ENCODE data around the gene KCNQ5.
A peak's percentile ranks its signal among the peaks of the same experiment; 100 is the strongest.

The KCNQ5 gene

GRCh38 chr6:73156793-73157767, 535.2 kb downstream of the KCNQ5 start:
- no peak overlapping the region for H2AK5ac ChIP-seq (ENCODE audit: low read depth, low read length)
- no peak overlapping the region for H2BK12ac ChIP-seq (ENCODE audit: low read length)
- H3K4me2 ChIP-seq (ENCODE audit: insufficient read depth, low read length, poor library complexity, severe bottlenecking): no peak overlapping the region
- peak overlapping the region; percentile 96 for H4K8ac ChIP-seq (ENCODE audit: low read depth, low read length)
- no CpG with 5 or more reads among the region's 41 CpGs for WGBS, 2 donors (ENCODE audit: extremely low coverage in 2 of 2, insufficient read length in 2 of 2, insufficient replicate concordance in 1 of 2)
- H3K36me3 ChIP-seq (replicated peaks in 1 of 2; ENCODE audit: control insufficient read depth in 2 of 2, insufficient read depth in 2 of 2, low read length in 2 of 2): no peaks in the 10 kb centered on the region
- no peaks in the 10 kb centered on the region for H3K27me3 ChIP-seq (ENCODE audit: control insufficient read depth in 3 of 3, insufficient read depth in 3 of 3, low read depth in 1 of 3, low read length in 3 of 3)
- peaks cover 2% of the 10 kb centered on the region for H3K79me1 ChIP-seq (ENCODE audit: low read depth, low read length)
- H3K18ac ChIP-seq (ENCODE audit: low read length): no peak overlapping the region
- H3K9ac ChIP-seq (ENCODE audit: low read depth, low read length, poor library complexity): peak overlapping the region; percentile 21
- H3K23ac ChIP-seq (ENCODE audit: low read depth, low read length, poor library complexity): no peak overlapping the region
- no peaks in the 10 kb centered on the region for H3K9me3 ChIP-seq (replicated peaks in 1 of 2; ENCODE audit: control insufficient read depth in 2 of 2, insufficient read depth in 1 of 2, low read depth in 1 of 2, low read length in 2 of 2)
- no peak overlapping the region for H2BK15ac ChIP-seq (ENCODE audit: low read length)
- no peak overlapping the region for H2BK120ac ChIP-seq (ENCODE audit: low read depth, low read length)
- peak overlapping the region; percentile 59 for H2AFZ ChIP-seq (ENCODE audit: low read length)
- no peak overlapping the region for H3K27ac ChIP-seq (replicated peaks; ENCODE audit: low read length)
- no peak overlapping the region for H3K4me3 ChIP-seq (ENCODE audit: low read length in 2 of 2)
- no peak overlapping the region for H2BK5ac ChIP-seq (ENCODE audit: low read length)
- no peak overlapping the region for H4K91ac ChIP-seq (ENCODE audit: low read depth, low read length, poor library complexity)
- H3K4me1 ChIP-seq (ENCODE audit: control insufficient read depth in 2 of 2, insufficient read depth in 1 of 2, low read depth in 1 of 2, low read length in 2 of 2): no peaks in the 10 kb centered on the region
- DNase-seq (ENCODE audit: low spot score): no peak
- H3K14ac ChIP-seq (ENCODE audit: low read length): no peak overlapping the region
- H3K4ac ChIP-seq (ENCODE audit: low read length): peak overlapping the region; percentile 37

DNA sequence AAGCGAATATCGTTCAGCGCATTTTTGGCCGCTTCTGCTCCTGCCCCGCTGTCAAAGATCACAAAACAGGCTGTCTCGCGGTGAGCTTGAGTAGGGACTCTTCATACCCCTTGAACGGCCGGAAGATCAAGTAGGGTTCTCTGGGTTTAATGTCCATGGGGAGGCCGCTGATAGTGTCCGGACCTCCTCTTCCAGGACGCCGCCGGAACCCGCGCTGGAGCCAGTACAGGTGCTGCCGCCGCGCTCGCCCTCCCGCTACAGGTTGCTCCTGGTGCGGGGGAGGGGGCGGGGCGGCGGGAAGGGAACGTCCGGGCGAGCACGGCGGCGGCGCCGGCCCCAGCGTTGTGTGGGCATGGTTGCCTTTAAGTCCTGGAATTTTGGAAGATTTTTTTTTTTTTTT, 536.0 kb downstream of the KCNQ5 start:
- no peak for DNase-seq (ENCODE audit: low spot score)
- Histone ChIP-seq H3K4me1 (ENCODE audit: control insufficient read depth in 2 of 2, insufficient read depth in 1 of 2, low read depth in 1 of 2, low read length in 2 of 2) (no peaks in the 10 kb centered on the region), H3K27ac (replicated peaks; ENCODE audit: low read length) (no peak overlapping the region), H3K9me3 (replicated peaks in 1 of 2; ENCODE audit: control insufficient read depth in 2 of 2, insufficient read depth in 1 of 2, low read depth in 1 of 2, low read length in 2 of 2) (no peaks in the 10 kb centered on the region), H3K23ac (ENCODE audit: low read depth, low read length, poor library complexity) (no peak overlapping the region), H3K9ac (ENCODE audit: low read depth, low read length, poor library complexity) (no peak overlapping the region), H3K4ac (ENCODE audit: low read length) (no peak overlapping the region), H4K91ac (ENCODE audit: low read depth, low read length, poor library complexity) (no peak overlapping the region), H3K18ac (ENCODE audit: low read length) (no peak overlapping the region), H3K4me2 (ENCODE audit: insufficient read depth, low read length, poor library complexity, severe bottlenecking) (no peak overlapping the region), H3K27me3 (ENCODE audit: control insufficient read depth in 3 of 3, insufficient read depth in 3 of 3, low read depth in 1 of 3, low read length in 3 of 3) (no peaks in the 10 kb centered on the region), H3K4me3 (ENCODE audit: low read length in 2 of 2) (no peak overlapping the region), H2AFZ (ENCODE audit: low read length) (no peak overlapping the region), H2BK120ac (ENCODE audit: low read depth, low read length) (no peak overlapping the region), H2AK5ac (ENCODE audit: low read depth, low read length) (no peak overlapping the region), H3K36me3 (replicated peaks in 1 of 2; ENCODE audit: control insufficient read depth in 2 of 2, insufficient read depth in 2 of 2, low read length in 2 of 2) (no peaks in the 10 kb centered on the region), H3K79me1 (ENCODE audit: low read depth, low read length) (peaks cover 2% of the 10 kb centered on the region), H4K8ac (ENCODE audit: low read depth, low read length) (no peak overlapping the region), H3K14ac (ENCODE audit: low read length) (no peak overlapping the region), H2BK15ac (ENCODE audit: low read length) (no peak overlapping the region), H2BK5ac (ENCODE audit: low read length) (no peak overlapping the region), H2BK12ac (ENCODE audit: low read length) (no peak overlapping the region)
- WGBS, 2 donors (ENCODE audit: extremely low coverage in 2 of 2, insufficient read length in 2 of 2, insufficient replicate concordance in 1 of 2): no CpG with 5 or more reads among the region's 34 CpGs

DNA sequence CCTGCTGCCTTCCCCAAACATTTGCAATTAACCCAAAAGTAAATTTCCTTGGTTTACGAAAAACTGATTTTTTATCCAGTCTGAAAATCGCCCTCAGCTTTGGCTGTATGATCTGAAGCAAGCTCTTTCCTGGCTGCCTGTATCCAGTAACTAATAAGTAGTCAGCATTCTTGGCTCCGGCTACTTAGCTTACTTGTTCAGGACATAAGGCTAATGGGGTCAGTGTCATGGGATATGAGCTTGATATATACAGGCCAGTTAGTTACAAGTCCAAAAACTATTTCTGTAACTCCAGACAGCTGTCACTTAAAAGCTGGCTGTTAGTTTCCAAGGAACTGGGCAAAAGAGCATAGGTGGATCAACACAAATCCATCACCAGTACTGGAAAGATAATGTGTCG, 547.2 kb downstream of the KCNQ5 start:
- H2AFZ ChIP-seq (ENCODE audit: low read length): no peak overlapping the region
- no peak overlapping the region for H2BK15ac ChIP-seq (ENCODE audit: low read length)
- DNase-seq (ENCODE audit: low spot score): no peak
- H3K23ac ChIP-seq (ENCODE audit: low read depth, low read length, poor library complexity): no peak overlapping the region
- no peak overlapping the region for H3K4me3 ChIP-seq (ENCODE audit: low read length in 2 of 2)
- H4K91ac ChIP-seq (ENCODE audit: low read depth, low read length, poor library complexity): no peak overlapping the region
- H3K36me3 ChIP-seq (replicated peaks in 1 of 2; ENCODE audit: control insufficient read depth in 2 of 2, insufficient read depth in 2 of 2, low read length in 2 of 2): no peaks in the 10 kb centered on the region
- H2BK120ac ChIP-seq (ENCODE audit: low read depth, low read length): no peak overlapping the region
- no peak overlapping the region for H3K4ac ChIP-seq (ENCODE audit: low read length)
- no peak overlapping the region for H2AK5ac ChIP-seq (ENCODE audit: low read depth, low read length)
- no peaks in the 10 kb centered on the region for H3K4me1 ChIP-seq (ENCODE audit: control insufficient read depth in 2 of 2, insufficient read depth in 1 of 2, low read depth in 1 of 2, low read length in 2 of 2)
- no peaks in the 10 kb centered on the region for H3K9me3 ChIP-seq (replicated peaks in 1 of 2; ENCODE audit: control insufficient read depth in 2 of 2, insufficient read depth in 1 of 2, low read depth in 1 of 2, low read length in 2 of 2)
- no peaks in the 10 kb centered on the region for H3K27me3 ChIP-seq (ENCODE audit: control insufficient read depth in 3 of 3, insufficient read depth in 3 of 3, low read depth in 1 of 3, low read length in 3 of 3)
- no peak overlapping the region for H3K18ac ChIP-seq (ENCODE audit: low read length)
- H2BK5ac ChIP-seq (ENCODE audit: low read length): no peak overlapping the region
- H2BK12ac ChIP-seq (ENCODE audit: low read length): no peak overlapping the region
- H3K27ac ChIP-seq (replicated peaks; ENCODE audit: low read length): no peak overlapping the region
- no peaks in the 10 kb centered on the region for H3K79me1 ChIP-seq (ENCODE audit: low read depth, low read length)
- no peak overlapping the region for H3K14ac ChIP-seq (ENCODE audit: low read length)
- no peak overlapping the region for H3K9ac ChIP-seq (ENCODE audit: low read depth, low read length, poor library complexity)
- no peak overlapping the region for H4K8ac ChIP-seq (ENCODE audit: low read depth, low read length)
- H3K4me2 ChIP-seq (ENCODE audit: insufficient read depth, low read length, poor library complexity, severe bottlenecking): no peak overlapping the region
- WGBS, 2 donors (ENCODE audit: extremely low coverage in 2 of 2, insufficient read length in 2 of 2, insufficient replicate concordance in 1 of 2): no CpG with 5 or more reads among the region's 4 CpGs

GRCh38 chr6:73169633-73170032, 547.8 kb downstream of the KCNQ5 start:
- Histone ChIP-seq H3K9me3 (replicated peaks in 1 of 2; ENCODE audit: control insufficient read depth in 2 of 2, insufficient read depth in 1 of 2, low read depth in 1 of 2, low read length in 2 of 2) (no peaks in the 10 kb centered on the region), H3K18ac (ENCODE audit: low read length) (no peak overlapping the region), H3K36me3 (replicated peaks in 1 of 2; ENCODE audit: control insufficient read depth in 2 of 2, insufficient read depth in 2 of 2, low read length in 2 of 2) (no peaks in the 10 kb centered on the region), H2AK5ac (ENCODE audit: low read depth, low read length) (no peak overlapping the region), H3K27me3 (ENCODE audit: control insufficient read depth in 3 of 3, insufficient read depth in 3 of 3, low read depth in 1 of 3, low read length in 3 of 3) (no peaks in the 10 kb centered on the region), H3K4me1 (ENCODE audit: control insufficient read depth in 2 of 2, insufficient read depth in 1 of 2, low read depth in 1 of 2, low read length in 2 of 2) (no peaks in the 10 kb centered on the region), H3K79me1 (ENCODE audit: low read depth, low read length) (no peaks in the 10 kb centered on the region), H3K4ac (ENCODE audit: low read length) (no peak overlapping the region), H3K14ac (ENCODE audit: low read length) (no peak overlapping the region), H2BK15ac (ENCODE audit: low read length) (no peak overlapping the region), H2AFZ (ENCODE audit: low read length) (no peak overlapping the region), H2BK120ac (ENCODE audit: low read depth, low read length) (no peak overlapping the region), H4K8ac (ENCODE audit: low read depth, low read length) (no peak overlapping the region), H3K4me2 (ENCODE audit: insufficient read depth, low read length, poor library complexity, severe bottlenecking) (no peak overlapping the region), H3K9ac (ENCODE audit: low read depth, low read length, poor library complexity) (no peak overlapping the region), H4K91ac (ENCODE audit: low read depth, low read length, poor library complexity) (no peak overlapping the region), H2BK5ac (ENCODE audit: low read length) (no peak overlapping the region), H3K4me3 (ENCODE audit: low read length in 2 of 2) (no peak overlapping the region), H3K23ac (ENCODE audit: low read depth, low read length, poor library complexity) (no peak overlapping the region), H2BK12ac (ENCODE audit: low read length) (no peak overlapping the region), H3K27ac (replicated peaks; ENCODE audit: low read length) (no peak overlapping the region)
- no peak for DNase-seq (ENCODE audit: low spot score)
- WGBS, 2 donors (ENCODE audit: extremely low coverage in 2 of 2, insufficient read length in 2 of 2, insufficient replicate concordance in 1 of 2): no CpG with 5 or more reads among the region's 5 CpGs
